GM18499 (cell line): ENCODE measurements around the gene SPRY2.
A peak's percentile ranks its signal among the peaks of the same experiment; 100 is the strongest.

Experiments used
- ATAC-seq: cut with Tn5 transposase; IDR thresholded peaks from one replicate; pipeline ENCODE4 v1.9.1; 2021; ENCODE audit warnings: moderate number of reproducible peaks; ENCODE audit not compliant: insufficient read depth, unreplicated experiment

SPRY2 gene, protein sequence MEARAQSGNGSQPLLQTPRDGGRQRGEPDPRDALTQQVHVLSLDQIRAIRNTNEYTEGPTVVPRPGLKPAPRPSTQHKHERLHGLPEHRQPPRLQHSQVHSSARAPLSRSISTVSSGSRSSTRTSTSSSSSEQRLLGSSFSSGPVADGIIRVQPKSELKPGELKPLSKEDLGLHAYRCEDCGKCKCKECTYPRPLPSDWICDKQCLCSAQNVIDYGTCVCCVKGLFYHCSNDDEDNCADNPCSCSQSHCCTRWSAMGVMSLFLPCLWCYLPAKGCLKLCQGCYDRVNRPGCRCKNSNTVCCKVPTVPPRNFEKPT

DNA sequence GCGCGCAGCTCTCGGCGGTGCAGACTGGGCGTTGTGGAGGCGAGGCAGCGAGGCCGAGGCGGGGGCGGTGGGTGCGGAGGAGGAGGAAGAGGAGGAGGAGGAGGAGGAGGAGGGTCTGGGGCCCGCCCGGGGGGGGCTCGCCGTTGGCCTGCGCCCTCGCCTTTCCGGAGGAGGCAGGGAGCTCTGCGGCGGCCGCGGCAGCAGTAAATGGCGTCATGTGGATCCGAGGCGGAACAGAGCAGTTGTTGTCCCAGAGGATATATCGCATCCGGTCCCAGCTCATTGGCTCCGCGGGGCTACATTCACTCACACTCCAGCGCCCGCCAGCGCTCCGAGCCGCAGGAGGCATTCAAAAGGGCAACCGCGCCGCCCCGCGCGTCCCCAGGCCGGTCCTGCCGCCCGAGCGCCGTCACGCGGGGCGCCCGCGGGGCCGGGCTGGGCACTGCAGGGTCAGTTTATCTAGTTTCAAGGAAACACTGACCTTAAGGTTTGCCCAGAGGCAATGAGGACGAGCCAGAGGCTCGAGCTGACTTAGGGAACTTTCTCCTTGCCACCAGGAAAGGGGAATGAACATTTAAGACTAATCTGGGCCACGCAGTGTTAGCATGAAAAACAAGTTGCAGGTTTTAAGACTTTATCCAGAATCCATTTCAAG lies at the start of gene SPRY2:
SPRY2 (minus strand) TSS at position 26 of the 655 bp plus-strand sequence. CDS start 3,421 bp downstream, outside the sequence.
- peak; percentile 30 for ATAC-seq

DNA sequence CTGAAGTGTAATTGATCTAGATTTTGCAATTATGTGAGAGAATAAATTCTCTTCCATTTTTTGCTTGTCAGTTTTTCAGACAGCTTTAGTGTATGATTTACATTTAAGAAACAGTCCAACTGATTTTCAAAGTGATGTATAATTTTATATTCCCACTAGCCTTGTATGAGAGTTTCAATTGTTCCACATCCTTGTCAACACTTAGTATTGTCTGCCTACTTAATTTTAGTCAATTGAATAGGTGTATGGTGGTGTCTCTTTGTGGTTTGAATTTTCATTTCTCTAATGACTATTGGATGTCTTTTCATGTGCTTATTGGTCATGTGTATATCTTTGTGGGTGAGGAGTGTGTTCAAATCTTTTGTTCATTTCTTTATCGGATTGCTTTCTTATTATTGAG lies 49.4 kb upstream of the SPRY2 start:
- ATAC-seq = no peak

DNA sequence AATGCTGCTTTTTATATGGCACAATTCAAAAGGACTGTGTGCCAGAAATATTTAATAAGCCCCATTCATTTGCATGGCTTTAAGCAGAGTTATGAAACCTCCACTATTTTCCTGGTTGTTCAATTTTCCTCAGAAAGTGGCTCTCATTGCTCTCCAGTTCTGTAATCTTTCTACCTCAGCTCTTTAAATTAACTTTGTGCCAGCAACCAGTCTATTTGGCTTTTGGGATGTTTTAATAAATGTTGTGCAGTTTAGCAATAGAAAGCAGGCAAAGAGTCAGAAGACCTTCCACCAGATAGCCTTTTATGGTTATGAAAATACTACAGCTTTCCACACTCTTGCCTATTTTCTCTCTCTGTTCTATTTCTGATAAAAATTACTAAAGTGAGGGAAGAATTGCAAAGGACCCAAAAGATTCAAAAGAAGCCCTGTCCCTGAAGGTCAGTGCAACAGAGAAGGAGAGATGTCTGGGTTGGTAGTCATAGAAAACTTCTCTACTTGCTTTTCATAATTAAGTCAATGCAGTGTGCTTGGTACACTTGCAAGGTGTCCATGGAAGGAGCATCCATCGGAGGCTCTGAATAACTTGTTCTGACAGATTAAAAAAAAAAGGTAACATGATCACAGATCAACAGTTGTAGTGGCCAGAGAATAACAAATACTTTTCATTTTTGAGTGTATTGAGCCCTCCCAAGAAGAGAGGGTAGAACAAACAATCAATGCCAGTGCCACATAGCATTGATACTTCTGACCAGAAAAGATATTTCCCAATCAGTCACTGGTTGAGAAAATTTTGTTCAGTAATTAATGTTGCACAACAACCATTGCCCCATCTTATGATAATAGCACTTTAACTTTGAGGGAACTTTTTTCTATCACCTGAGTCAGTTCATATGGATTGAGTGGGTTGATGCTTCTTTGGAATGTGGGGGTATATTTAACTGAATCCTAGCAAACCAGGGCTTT lies 48.4 kb upstream of the SPRY2 start:
- no peak for ATAC-seq

DNA sequence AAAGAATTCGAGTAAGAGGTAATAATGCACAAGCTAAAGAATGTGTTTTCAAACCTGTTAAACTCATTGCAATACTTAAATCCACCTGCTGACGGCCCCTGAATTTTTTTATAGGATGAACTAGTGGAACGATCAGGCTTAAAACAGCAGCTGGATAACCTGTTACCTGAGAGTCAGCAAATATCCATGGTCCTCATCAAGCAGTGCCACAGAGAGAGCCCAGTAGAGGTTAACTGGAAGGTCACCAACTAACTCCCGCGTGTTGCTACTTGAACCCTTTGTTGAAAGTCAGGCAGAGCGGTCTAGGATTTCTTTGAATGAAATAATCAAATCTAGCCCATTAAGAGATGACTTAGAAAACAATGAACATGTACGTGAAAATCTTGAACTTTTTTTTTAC lies 47.6 kb upstream of the SPRY2 start:
- no peak for ATAC-seq

DNA sequence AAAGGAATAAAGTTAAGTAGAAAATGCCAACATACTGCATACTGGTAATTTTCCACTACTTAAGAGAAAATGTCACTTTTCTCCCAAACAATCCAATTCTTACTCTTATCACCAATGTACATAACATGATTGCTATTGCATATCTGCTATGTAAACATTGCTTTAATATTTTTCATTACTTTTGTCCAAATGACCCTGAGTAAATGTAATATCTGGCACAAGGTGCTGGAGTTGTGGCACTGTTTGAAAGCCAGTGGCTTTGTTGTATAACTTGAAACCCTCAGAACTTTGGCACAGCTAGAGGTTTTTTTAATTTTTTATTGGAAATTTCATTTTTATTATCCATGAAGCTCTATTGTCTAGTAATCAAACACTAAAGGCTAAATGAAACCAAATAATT lies 45.7 kb upstream of the SPRY2 start:
- no peak for ATAC-seq

DNA sequence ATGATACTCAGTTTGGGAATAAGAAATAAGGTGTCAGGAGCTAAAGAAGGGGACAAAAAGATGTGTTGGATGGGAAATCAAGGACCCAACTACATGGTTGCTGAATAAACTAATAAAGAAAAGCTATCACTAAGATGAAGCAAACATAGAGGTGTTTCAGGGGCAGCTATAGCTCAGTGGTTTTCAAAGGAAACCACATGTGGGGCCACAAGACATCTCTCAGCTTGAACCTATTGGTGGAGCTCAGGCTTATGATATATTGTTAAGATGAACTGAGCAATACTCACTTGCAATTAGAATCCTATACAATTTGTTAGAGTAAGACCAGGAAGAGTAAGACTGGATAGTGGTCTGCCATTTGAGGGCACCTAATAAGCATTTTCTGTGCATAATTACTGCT lies 45.1 kb upstream of the SPRY2 start:
- ATAC-seq = no peak

DNA sequence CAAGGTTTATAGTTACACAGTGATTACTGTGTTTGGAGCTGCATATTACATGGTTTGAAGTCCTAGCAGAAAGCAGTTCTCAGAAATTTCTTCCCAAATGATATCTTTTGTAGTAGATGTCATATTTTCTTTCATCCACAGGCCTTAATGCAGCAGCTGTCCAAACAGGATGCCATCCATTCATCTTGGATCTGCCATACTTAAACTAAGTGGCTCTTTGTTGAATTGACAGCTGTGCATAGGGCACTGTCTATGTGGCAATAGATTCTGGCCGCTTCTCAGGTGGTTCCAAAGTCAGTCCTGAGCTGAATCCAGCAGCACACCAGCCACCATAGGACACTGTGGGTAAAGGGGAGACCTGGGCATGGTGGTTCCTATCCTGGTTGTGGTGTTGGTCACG lies 41.6 kb upstream of the SPRY2 start:
- no peak for ATAC-seq

DNA sequence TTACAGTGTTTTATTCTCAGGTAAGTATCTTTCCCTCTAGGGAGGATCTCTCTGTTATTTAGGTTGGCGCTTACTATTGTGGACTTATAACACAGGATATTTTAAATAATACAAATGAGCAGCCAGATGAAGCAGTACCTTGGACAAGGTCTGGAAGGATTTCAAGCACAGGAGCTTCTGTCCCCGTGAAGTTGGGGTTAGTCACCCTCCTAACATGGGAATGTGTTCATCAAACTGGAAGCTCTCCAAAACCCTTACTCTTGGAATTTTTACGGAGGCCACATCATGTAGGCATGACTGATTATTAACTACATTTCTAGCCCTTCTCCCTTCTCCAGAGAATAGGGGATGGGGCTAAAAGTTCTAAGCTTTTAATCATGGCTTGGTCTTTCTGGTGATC lies 38.3 kb upstream of the SPRY2 start:
- ATAC-seq = no peak

DNA sequence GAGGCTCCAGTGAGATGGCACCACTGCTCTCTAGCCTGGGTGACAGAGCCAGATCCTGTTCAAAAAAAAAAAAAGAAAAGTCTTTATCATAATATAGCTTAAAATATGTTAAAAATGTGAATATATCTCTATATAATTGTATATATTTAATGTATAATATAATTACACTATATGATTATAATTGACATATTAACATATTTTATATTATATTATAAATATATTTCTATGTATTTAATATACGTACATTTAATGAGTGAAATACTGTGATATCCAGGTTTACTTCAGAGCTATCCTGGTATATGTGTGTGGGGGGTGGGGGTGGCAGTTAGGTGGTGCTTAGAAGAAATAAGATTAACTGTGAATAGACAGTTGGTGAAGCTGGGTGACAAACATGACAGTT lies 35.6 kb upstream of the SPRY2 start:
- ATAC-seq = no peak

DNA sequence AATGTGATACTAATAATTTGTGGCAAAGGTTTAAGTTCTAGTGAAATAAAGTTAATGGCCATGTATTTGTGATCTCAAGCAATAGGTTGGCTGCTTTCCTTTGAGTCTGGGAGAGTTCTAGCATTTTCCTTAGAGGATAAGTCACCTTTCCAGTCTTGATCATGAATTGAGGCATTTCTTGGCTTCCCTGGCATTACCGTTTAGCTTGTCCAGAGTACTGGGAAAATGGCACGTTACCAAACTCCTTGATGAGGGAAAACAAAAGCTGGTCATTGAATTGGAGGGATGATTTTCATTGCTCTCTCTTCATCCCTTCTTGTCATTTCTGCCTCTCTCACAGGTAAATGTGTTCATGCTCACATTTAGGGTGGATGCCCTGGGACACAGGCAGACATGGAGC lies 34.0 kb upstream of the SPRY2 start:
- ATAC-seq = no peak

DNA sequence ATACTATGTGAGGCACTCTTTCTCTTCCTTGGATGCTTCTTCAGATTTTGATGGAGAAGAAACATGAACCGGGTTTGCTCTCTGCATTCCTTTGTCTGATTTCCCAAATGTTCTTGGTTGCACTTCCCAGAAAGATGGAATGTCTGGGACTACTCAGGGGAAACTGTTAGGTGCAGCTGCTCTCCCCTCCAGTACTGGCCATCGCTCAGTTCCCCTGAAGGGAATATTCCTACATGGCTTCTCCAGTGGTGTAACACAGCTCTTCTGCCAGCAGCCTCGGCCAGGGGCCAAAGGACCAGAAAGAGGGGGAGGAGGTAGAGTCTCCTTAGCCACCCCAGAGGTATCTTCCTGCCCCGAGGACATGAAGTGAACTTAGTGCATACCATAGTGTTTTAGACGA lies 33.5 kb upstream of the SPRY2 start:
- no peak for ATAC-seq

DNA sequence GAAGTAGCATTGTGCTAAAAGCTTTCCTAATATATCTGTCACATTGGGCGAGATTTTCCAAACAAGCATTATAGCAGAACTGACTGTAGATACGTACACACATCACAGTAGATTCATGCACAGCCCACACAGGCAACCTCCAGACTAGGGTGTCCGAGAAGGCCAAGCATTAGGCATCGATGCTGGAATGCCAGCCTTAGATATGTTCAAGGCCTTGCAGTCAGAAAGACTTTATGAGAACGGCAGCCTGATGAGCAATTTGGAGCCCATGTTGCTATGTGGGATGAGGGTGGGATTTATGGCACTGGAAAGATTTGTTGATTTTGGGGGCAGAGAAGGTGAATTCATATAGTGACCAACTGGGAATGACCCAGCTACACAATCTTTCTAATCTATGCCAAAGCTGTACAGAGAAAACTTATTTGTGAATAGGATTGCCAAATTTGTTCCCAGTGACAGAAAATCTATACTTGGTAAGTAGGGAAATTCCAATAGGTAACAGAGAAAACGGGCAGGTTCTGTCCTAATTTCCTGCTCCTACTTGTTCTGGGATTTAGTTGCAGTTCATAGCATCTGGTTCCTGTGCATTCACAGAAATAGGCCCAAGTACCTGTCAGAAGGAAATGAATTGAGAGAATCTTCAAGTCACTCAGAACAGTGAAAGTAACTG lies 31.0 kb upstream of the SPRY2 start:
- no peak for ATAC-seq

DNA sequence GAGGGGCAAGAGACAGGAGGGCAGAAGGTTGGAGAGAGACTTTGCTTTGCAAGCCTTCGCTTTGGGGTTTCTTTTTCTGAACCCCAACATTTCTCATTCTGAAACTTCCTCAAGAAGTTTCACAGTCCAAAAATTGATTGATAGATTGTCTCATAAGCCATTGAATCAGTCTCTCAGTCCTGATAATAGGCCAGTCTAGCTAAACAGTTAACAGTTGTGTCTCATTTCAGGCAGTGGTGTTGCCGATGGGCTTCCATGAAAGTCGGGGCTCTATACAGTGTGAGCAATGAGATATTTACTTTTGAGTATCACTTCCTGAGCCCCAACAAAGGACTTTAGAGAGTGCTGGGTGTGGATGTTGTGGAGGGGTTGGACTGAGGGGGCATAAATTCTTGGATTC lies 26.5 kb upstream of the SPRY2 start:
- no peak for ATAC-seq

DNA sequence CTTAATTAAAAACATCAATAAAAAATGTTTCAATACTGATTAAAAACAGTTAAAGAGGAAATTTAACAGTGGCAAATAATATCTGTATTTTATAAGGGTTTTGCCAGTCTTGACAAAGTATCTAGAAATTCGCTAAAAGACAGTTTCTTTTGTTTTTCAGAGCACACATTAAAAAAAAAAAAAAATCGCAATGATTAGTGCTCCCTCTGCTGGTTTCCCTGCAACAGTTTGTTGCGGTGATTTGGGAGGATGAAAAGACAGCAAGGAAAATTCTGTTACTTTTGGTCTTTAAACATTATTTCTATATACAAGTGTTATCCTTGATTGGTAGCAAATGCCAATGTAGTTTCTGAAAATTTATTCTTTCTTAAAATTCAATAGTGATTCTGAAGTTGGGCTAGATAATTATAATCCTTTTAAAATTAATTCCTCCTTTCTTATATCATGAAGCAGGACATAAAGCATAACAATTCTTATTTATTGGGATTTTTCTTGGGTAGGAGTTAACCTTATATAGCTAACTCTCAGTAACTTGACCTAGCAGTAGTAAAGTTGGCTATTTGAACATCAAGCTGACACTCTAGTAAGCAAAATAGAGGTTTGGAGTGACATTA lies 23.1 kb upstream of the SPRY2 start:
- ATAC-seq = no peak

DNA sequence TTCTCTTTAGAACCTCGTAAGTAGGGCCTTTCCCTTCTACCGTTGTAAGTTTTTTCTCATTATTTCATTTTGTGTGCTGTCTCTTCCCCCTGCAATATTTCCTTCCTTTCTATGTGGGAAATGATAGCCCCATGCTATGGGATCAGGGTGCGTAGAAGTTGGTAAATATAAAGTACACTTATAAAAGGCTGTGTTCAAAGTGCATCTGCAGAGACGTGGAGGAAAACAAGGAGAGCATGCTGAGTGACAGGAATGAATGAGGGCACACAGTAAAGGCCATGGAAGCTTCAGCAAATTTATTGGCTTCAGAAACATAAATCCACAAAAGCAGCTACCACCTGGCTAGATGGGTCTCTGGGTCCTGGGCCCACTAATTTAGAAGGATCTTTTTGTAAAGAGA lies 21.6 kb upstream of the SPRY2 start:
- no peak for ATAC-seq

DNA sequence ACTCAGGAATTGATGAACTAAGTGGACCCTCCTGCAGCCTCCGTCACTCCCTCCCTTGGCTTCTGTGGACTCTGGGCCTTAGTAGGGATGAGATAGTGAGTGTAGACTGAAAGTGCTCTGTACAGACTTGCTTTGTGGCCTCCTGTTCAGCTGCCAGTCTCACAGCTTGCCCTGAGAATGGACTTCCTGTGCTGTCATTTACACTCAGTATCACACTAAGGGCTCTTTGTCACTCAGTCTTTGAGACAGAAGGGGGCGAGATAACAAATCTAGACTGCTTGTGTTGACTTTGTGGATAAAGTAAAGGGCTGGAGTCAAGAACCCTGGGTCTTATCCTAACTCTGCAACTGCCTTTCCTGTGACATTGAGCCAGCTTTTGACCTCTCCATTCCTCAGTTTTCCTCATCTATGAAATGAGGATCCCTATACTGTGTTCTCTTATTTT lies 21.0 kb upstream of the SPRY2 start:
- peak; percentile 52 for ATAC-seq

DNA sequence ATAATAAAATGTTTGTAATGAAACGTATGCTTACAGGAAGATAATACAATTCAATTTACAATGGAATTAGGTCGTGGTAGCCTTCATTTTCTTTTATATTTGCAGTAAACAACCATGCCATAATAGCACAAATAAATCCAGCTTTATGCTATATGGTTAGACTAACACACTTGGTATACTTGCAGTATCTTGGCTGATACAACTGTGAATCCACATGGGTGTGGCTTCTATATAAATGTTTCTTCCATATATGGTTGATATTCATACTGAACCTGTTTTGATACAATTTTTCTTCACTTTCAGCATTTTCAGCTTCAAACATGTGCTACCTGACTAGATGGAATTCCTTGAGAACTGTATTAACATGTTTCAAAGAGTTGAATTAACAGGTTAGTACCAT lies 20.4 kb upstream of the SPRY2 start:
- no peak for ATAC-seq

DNA sequence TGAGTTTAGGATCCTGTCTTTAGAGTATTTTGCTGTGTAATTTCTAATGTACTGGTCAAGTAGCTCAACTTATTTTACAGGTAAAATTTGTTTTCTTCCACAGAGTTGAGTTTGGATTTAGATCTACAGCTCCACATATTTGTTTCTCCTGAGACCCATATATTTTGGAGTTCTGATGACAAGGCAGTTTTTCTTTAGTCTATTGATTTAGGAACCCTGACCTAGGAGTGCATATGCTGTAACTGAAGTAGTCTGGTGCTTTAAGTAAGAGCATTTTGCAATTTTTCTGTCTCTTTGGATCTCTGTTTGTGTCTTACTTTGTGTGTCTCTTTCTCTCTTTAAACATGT lies 19.5 kb upstream of the SPRY2 start:
- no peak for ATAC-seq

DNA sequence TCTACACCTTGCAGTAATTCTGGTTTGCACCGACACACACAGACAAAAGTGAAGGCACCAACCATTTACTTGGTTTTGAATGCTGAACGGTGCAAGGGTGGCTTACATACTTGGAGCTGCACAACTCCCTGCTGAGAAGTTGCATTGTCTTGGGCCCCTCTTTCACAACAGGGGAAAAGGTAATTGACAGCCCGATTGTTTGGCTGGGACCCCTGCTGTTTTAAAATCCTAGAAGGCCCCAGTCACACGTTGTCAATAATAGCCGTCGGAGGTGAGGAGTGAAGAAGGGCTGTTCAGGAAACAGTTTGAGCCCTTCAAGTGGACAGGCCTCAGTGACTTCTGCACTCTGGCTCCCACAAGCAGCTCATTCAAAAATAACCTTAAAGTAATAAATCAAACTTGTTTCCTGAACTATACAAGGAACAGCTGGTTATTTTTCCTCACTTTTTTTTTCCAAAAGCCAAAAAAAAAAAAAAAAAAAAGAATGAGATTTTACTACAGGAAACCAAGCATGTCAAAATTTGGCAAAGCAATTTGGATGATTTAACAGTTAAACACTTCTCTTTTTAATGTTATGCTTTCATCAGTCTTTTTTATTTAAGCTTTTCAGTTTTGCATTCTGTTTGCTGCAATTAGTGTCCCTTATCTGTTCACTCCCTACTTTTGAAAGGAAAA lies 19.0 kb upstream of the SPRY2 start:
- no peak for ATAC-seq

DNA sequence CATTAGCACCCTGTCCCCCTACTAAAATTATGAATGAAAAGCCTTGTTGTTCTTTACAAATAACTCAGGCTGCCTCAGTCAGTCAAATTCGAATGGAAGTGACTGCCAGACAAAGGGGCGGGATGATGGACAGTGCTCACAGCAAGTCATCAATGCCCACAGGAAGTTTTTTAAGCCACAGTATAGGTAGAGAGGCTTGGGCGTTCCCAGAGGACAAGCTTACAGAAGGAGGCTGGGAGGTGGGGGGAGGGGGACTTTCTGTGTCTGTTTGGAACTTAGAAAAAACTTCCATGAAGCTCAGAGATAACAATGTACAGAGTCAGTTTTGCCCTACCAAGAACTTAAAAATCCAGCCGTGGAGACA lies 18.5 kb upstream of the SPRY2 start:
- no peak for ATAC-seq
